Nephron progenitor cell (in vitro differentiated cells): ENCODE results near the gene USF2.
"Not testable (repeated sequence)": the region's sequence is repeated elsewhere in the genome, so short reads cannot be mapped to it uniquely, and the experiment has no call there.

Experiments used
- DNase-seq: peaks from one replicate; pipeline ENCODE4 v3.0.0; 2021
- H3K27ac Mint-ChIP-seq: 2 replicates; pipeline ENCODE4 v1.8.0; 2021; ENCODE audit warnings: mild to moderate bottlenecking, moderate library complexity, mixed read lengths
- H3K27me3 Mint-ChIP-seq: 2 replicates; pipeline ENCODE4 v1.8.0; 2021; ENCODE audit warnings: mild to moderate bottlenecking, low read depth, mixed read lengths; ENCODE audit not compliant: poor library complexity
- H3K36me3 Mint-ChIP-seq: 2 replicates; pipeline ENCODE4 v1.8.0; 2021; ENCODE audit warnings: low read depth, mixed read lengths
- H3K4me1 Mint-ChIP-seq: 2 replicates; pipeline ENCODE4 v1.8.0; 2021; ENCODE audit warnings: mixed read lengths
- H3K4me3 Mint-ChIP-seq: 2 replicates; pipeline ENCODE4 v1.8.0; 2021; ENCODE audit warnings: mild to moderate bottlenecking, moderate library complexity, mixed read lengths
- H3K9me3 Mint-ChIP-seq: 2 replicates; pipeline ENCODE4 v1.8.0; 2021; ENCODE audit warnings: mild to moderate bottlenecking, moderate library complexity, mixed read lengths
- CTCF ChIP-seq: fragments of 200-600 bp; sonication (generic); IDR thresholded peaks from 2 replicates; pipeline ENCODE4 v1.5.0; 2021; ENCODE audit warnings: antibody characterized with exemption

USF2 gene

GRCh38 chr19:35268536-35269437 is at the start of gene USF2:
USF2 (plus strand) TSS chr19:35268962; CDS start chr19:35269102, 140 bp downstream.
- peak; percentile 70 for DNase-seq
- Mint-ChIP-seq H3K27me3 (no peaks in the 10 kb centered on the region), H3K36me3 (peaks cover 35% of the 10 kb centered on the region), H3K9me3 (no peaks in the 10 kb centered on the region), H3K4me3 (peak within 1 kb of the TSS; percentile 95), H3K4me1 (peaks cover 54% of the 10 kb centered on the region), H3K27ac (peak within 1 kb of the TSS; percentile 95)
- no peak for TF ChIP-seq CTCF

GRCh38 chr19:35219008-35219407 is 49.8 kb upstream of the USF2 start:
- Mint-ChIP-seq H3K27me3 (peaks cover 12% of the 10 kb centered on the region), H3K27ac (no peak overlapping the region), H3K4me3 (no peak overlapping the region), H3K36me3 (no peaks in the 10 kb centered on the region), H3K4me1 (no peaks in the 10 kb centered on the region), H3K9me3 (peaks cover 41% of the 10 kb centered on the region)
- no peak for DNase-seq
- no peak for TF ChIP-seq CTCF

GRCh38 chr19:35220315-35220921 is 48.3 kb upstream of the USF2 start:
- no peak overlapping the region for H3K27ac Mint-ChIP-seq

GRCh38 chr19:35220973-35221590 is 47.7 kb upstream of the USF2 start:
- H3K36me3 Mint-ChIP-seq, H3K4me1 Mint-ChIP-seq, DNase-seq, H3K27ac Mint-ChIP-seq, H3K4me3 Mint-ChIP-seq: not testable (repeated sequence)
- Mint-ChIP-seq H3K27me3 (peaks cover 13% of the 10 kb centered on the region), H3K9me3 (peaks cover 41% of the 10 kb centered on the region)

More at GRCh38 chr19:35220315-35220921, 48.3 kb upstream of the USF2 start:
- Mint-ChIP-seq H3K4me1 (no peaks in the 10 kb centered on the region), H3K36me3 (no peaks in the 10 kb centered on the region), H3K4me3 (no peak overlapping the region), H3K9me3 (peaks cover 41% of the 10 kb centered on the region), H3K27me3 (peaks cover 13% of the 10 kb centered on the region)
- no peak for TF ChIP-seq CTCF
- no peak for DNase-seq

- Mint-ChIP-seq H3K9me3 (peaks cover 31% of the 10 kb centered on the region), H3K4me1 (peaks cover 10% of the 10 kb centered on the region), H3K36me3 (no peaks in the 10 kb centered on the region), H3K27ac (no peak overlapping the region), H3K4me3 (no peak overlapping the region), H3K27me3 (peaks cover 10% of the 10 kb centered on the region)
- no peak for TF ChIP-seq CTCF
- no peak for DNase-seq
Measured at GRCh38 chr19:35222373-35223015, 46.3 kb upstream of the USF2 start.
